ENCODE results near the gene OCRL. TPM values are rescaled to one million over a fixed set of nuclear protein-coding genes. Genes with fewer than 3 reads are reported as not detected.
A peak's percentile ranks its signal among the peaks of the same experiment; 100 is the strongest.

Gene OCRL
- total RNA-seq, 4 donors from 2014 or later, result 24.3 to 35.6 (median 26.6) TPM

DNA sequence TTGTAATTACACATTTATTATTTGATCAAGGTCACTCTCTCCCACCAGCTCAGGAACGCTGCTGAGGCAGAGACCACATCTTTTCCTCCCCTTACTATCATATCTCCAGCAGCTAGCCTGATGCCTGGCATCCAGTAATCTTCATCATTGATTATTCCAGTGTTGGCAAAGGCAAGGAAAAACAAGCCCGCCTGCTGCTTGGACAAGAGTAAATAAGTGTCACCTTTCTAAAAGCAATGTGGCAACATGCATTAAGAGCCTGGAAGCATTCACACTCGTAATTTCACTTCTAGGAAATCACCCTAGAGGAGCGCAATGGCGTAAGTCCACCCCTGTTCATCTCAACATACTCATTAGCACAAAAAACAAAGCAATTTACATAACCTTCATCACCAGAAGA, 59.9 kb downstream of the OCRL start:
- Histone ChIP-seq H3K27me3 (no peaks in the 10 kb centered on the region), H3K4me3 (replicated peaks in 1 of 3) (no peak overlapping the region), H3K36me3 (no peaks in the 10 kb centered on the region), H3K9me3 (no peaks in the 10 kb centered on the region), H3K4me1 (no peaks in the 10 kb centered on the region), H3K27ac (no peak overlapping the region)
- intact Hi-C loops (cut with DNase I), result loop anchor here (10.0 kb wide), 1 partner anchor 125 kb away; no protein-coding TSS in a partner anchor
- 84 to 97% methylated on average over 5 of the region's 5 CpGs for WGBS, 2 donors
- no peak for DNase-seq
- TF ChIP-seq, protein P1, sequence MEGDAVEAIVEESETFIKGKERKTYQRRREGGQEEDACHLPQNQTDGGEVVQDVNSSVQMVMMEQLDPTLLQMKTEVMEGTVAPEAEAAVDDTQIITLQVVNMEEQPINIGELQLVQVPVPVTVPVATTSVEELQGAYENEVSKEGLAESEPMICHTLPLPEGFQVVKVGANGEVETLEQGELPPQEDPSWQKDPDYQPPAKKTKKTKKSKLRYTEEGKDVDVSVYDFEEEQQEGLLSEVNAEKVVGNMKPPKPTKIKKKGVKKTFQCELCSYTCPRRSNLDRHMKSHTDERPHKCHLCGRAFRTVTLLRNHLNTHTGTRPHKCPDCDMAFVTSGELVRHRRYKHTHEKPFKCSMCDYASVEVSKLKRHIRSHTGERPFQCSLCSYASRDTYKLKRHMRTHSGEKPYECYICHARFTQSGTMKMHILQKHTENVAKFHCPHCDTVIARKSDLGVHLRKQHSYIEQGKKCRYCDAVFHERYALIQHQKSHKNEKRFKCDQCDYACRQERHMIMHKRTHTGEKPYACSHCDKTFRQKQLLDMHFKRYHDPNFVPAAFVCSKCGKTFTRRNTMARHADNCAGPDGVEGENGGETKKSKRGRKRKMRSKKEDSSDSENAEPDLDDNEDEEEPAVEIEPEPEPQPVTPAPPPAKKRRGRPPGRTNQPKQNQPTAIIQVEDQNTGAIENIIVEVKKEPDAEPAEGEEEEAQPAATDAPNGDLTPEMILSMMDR (IDR thresholded peaks at IDR 0.05), result no peak
- no peak for TF ChIP-seq POLR2A (IDR thresholded peaks at IDR 0.05)

DNA sequence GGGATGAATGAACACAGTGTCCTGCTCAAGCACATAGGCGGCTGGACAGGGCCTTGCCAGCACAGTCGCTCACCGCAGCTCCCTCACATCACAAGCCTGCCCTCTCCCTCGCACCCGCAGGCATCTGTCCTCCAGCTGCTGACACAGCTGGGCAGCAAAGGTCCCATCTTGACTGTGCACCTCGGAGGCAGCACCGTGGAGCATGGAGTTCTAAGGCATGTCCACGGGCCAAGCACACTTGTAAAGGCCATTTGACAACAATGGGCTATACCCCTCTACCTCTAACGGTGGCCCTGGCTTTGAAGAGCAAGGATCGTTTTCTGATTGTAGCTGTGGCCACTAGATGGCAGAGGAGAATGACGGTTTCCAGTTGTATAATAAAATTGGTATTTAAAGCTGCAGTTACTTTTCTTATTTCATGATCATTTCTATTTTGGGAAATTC, 60.9 kb downstream of the OCRL start:
- no peak for TF ChIP-seq POLR2A (IDR thresholded peaks at IDR 0.05)
- TF ChIP-seq, protein P1 (IDR thresholded peaks at IDR 0.05), result peak in 5 of 6 experiments; percentile 18 to 48 (median 27)
- no peak overlapping the region for H3K4me3 ChIP-seq (replicated peaks in 1 of 3)
- no peaks in the 10 kb centered on the region for H3K4me1 ChIP-seq
- 24 to 37% methylated on average over 8 to 11 of the region's 11 CpGs for WGBS, 2 donors
- intact Hi-C loops (cut with DNase I), result loop anchor here (10.0 kb wide), 1 partner anchor 124 kb away; no protein-coding TSS in a partner anchor
- no peak for DNase-seq
- no peak overlapping the region for H3K27ac ChIP-seq
- H3K27me3 ChIP-seq, result no peaks in the 10 kb centered on the region
- no peaks in the 10 kb centered on the region for H3K9me3 ChIP-seq
- H3K36me3 ChIP-seq, result no peaks in the 10 kb centered on the region

DNA sequence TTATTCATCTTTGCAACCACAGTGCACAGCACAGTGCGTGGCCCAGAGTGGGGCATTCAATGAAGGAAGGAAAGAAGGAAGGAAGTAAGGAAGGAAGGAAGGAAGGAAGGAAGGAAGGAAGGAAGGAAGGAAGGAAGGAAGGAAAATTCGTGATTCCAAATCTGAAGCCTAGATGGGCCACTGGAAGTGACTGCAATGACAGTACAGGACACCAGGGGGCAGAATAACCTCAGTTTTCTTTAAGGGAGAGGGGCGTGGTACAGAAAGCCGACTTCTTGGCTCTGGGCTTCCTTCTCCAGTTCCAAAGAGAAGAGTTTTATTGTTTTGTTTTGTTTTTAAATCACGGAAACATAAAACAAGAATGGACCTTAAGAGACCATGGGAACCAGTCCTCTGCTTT, 66.9 kb downstream of the OCRL start:
- intact Hi-C loops (cut with DNase I), result loop anchor here (10.0 kb wide), 1 partner anchor 118 kb away; no protein-coding TSS in a partner anchor
- peak; percentile 45 to 53 for DNase-seq
- TF ChIP-seq, protein P1 (IDR thresholded peaks at IDR 0.05), result peak; percentile 14 to 82 (median 64)
- no peak for TF ChIP-seq POLR2A (IDR thresholded peaks at IDR 0.05)

DNA sequence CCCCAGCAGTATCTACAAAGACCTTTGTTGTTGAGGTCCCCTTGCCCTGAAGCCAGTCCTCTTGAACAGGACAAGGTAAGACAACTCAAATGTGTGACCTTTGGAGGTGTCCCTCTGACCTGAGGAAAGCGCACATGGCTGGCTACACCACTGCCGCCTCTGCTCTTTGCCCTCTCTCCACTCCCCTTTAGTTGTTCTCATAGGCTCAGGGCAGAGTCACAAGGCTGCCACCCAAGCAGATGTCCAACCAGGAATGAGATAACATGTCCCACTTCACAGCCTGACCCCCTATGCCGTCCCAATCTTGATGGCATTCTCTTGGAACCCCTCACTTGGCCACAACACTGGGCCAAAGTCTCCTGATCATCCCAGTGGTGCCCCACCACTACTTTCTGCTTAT, 68.4 kb downstream of the OCRL start:
- intact Hi-C loops (cut with DNase I), result loop anchor here (10.0 kb wide), 1 partner anchor 116 kb away; no protein-coding TSS in a partner anchor
- no peaks in the 10 kb centered on the region for H3K27me3 ChIP-seq
- DNase-seq, result no peak
- no peaks in the 10 kb centered on the region for H3K4me1 ChIP-seq
- TF ChIP-seq POLR2A (IDR thresholded peaks at IDR 0.05), result no peak
- TF ChIP-seq, protein P1 (IDR thresholded peaks at IDR 0.05), result no peak
- H3K36me3 ChIP-seq, result no peaks in the 10 kb centered on the region
- WGBS, 2 donors, result 83 to 87% methylated on average over 1 to 3 of the region's 3 CpGs
- H3K27ac ChIP-seq, result no peak overlapping the region
- no peaks in the 10 kb centered on the region for H3K9me3 ChIP-seq
- no peak overlapping the region for H3K4me3 ChIP-seq (replicated peaks in 1 of 3)

More for the DNA sequence above, 66.9 kb downstream of the OCRL start:
- no peaks in the 10 kb centered on the region for H3K4me1 ChIP-seq
- no peak overlapping the region for H3K4me3 ChIP-seq (replicated peaks in 1 of 3)
- H3K9me3 ChIP-seq, result no peaks in the 10 kb centered on the region
- H3K27me3 ChIP-seq, result no peaks in the 10 kb centered on the region
- 3 to 9% methylated on average over 5 of the region's 5 CpGs for WGBS, 2 donors
- H3K36me3 ChIP-seq, result no peaks in the 10 kb centered on the region
- H3K27ac ChIP-seq, result no peak overlapping the region

DNA sequence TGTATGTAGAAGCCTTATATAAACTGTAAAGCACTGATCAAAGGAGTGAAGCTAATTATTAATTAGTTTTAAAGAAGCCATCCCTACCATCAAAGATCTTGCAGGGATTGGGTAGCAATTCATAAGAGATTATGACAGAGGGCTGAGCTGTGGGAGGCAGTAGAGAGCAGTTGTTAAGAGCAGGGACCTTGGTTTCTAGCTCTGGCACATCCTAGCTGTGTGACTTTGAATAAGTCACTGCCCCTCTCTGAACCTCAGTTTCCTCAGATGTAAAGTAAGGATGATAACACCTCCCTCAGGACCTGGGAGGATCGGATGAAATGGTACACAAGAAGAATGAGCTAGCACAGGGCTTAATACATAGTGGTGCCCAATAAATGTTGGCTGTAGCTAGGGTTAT, 69.3 kb downstream of the OCRL start:
- no peak for DNase-seq
- 79 to 86% methylated on average over 1 of the region's 1 CpG for WGBS, 2 donors
- Histone ChIP-seq H3K4me1 (no peaks in the 10 kb centered on the region), H3K36me3 (no peaks in the 10 kb centered on the region), H3K9me3 (no peaks in the 10 kb centered on the region), H3K27ac (no peak overlapping the region), H3K4me3 (replicated peaks in 1 of 3) (no peak overlapping the region), H3K27me3 (no peaks in the 10 kb centered on the region)
- intact Hi-C loops (cut with DNase I), result loop anchor here (10.0 kb wide), 1 partner anchor 115 kb away; no protein-coding TSS in a partner anchor
- no peak for TF ChIP-seq POLR2A (IDR thresholded peaks at IDR 0.05)
- TF ChIP-seq, protein P1 (IDR thresholded peaks at IDR 0.05), result no peak

All from thyroid gland (tissue), 4 donors.